Measurements from ENCODE around the gene CCDC178.

CCDC178 gene

DNA sequence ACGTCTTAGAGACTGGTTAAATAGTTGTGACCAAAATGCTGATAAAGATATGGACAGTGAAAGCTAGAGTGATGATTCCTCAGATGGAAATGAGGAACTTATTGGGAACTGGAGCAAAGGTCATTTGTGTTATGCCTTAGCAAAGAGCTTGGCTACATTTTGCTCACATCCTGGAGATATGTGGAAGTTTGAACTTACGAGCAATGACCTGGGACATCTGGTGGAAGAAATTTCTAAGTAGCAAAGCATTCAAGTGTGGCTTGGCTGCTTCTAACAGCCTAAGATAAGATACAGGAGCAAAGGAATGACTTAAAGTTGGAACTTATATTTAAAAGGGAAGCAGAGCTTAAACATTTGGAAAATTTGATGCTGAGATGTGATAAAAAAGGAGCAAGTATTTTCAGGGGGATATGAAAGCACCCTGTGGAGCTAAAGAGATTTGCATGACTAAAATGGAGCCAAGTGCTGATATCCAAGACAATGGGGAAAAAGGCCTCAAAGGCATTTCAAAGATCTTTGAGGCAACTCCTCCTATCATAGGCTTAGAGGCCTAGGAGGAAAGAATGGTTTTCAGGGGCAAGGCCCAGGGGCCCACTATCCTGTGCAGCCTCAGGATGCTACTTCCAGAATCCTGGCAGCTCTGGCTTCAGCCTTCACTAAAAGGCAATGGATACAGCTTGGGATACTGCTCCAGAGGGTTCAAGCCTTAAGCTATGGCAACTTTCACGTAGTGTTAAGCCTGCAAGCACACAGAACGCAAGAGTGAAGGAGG lies 543.6 kb downstream of the CCDC178 start:
- no peaks in the 10 kb centered on the region for H3K27me3 ChIP-seq (ENCODE audit: control insufficient read depth, insufficient read depth, low read length, poor library complexity, severe bottlenecking)
- no peak overlapping the region for H3K4me3 ChIP-seq (ENCODE audit: insufficient read depth, low read depth, low read length)
- H3K27ac ChIP-seq (ENCODE audit: insufficient read depth, low read depth, low read length, poor library complexity, severe bottlenecking) = no peak overlapping the region
- H3K36me3 ChIP-seq (ENCODE audit: control insufficient read depth, insufficient read depth, low read length) = no peaks in the 10 kb centered on the region
- no peaks in the 10 kb centered on the region for H3K4me1 ChIP-seq (ENCODE audit: control insufficient read depth, insufficient read depth, low read length)
- H3K9me3 ChIP-seq (ENCODE audit: control insufficient read depth, low read length) = no peaks in the 10 kb centered on the region
- 70 to 74% methylated on average over 4 of the region's 4 CpGs for WGBS, 2 experiments

DNA sequence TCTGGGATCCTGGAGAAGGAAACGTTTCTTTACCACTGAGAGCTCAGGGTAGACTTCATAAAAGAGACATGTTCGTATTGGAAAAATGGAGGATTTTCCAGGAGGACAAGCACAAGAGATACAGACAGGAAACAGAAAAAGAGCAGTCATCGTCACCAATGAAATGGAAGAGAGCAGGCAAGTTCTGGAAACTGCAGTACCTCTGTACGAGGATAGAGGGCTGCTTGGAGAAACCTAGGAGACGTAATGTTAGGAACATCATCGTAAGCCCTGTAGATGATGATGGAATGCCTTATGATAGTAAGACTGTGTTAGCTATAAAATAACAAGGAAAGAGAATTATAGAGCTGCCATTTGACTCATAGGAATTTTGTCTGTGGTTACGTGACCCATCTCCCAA lies 546.6 kb downstream of the CCDC178 start:
- WGBS, 2 experiments = 90 to 93% methylated on average over 7 of the region's 7 CpGs
- no peak overlapping the region for H3K4me3 ChIP-seq (ENCODE audit: insufficient read depth, low read depth, low read length)
- H3K4me1 ChIP-seq (ENCODE audit: control insufficient read depth, insufficient read depth, low read length) = peaks cover 3% of the 10 kb centered on the region
- no peaks in the 10 kb centered on the region for H3K36me3 ChIP-seq (ENCODE audit: control insufficient read depth, insufficient read depth, low read length)
- no peaks in the 10 kb centered on the region for H3K27me3 ChIP-seq (ENCODE audit: control insufficient read depth, insufficient read depth, low read length, poor library complexity, severe bottlenecking)
- no peaks in the 10 kb centered on the region for H3K9me3 ChIP-seq (ENCODE audit: control insufficient read depth, low read length)
- H3K27ac ChIP-seq (ENCODE audit: insufficient read depth, low read depth, low read length, poor library complexity, severe bottlenecking) = no peak overlapping the region

DNA sequence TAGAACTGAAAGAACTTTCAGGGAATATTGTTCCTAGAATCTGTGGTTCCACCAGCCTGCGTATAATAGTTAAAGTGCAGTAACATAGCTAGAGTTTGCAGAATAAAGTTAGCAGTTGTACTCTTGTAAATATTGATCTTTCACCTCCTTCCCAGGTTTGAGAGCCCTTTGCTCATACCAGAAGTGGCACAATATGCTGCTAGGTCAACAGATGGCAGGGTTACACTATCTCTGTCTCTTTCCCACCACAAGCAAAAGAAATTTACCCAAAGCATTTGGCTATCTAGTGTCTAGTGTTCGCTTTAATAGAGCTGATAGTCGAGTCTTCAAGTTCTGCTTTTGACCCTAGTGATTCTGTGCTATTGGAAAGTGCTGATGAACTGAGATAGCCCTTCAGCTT lies 548.7 kb downstream of the CCDC178 start:
- no peak overlapping the region for H3K27ac ChIP-seq (ENCODE audit: insufficient read depth, low read depth, low read length, poor library complexity, severe bottlenecking)
- H3K36me3 ChIP-seq (ENCODE audit: control insufficient read depth, insufficient read depth, low read length) = no peaks in the 10 kb centered on the region
- H3K9me3 ChIP-seq (ENCODE audit: control insufficient read depth, low read length) = no peaks in the 10 kb centered on the region
- peaks cover 3% of the 10 kb centered on the region for H3K4me1 ChIP-seq (ENCODE audit: control insufficient read depth, insufficient read depth, low read length)
- 91% methylated on average over 3 of the region's 3 CpGs for whole genome bisulfite sequencing, 2 experiments
- no peaks in the 10 kb centered on the region for H3K27me3 ChIP-seq (ENCODE audit: control insufficient read depth, insufficient read depth, low read length, poor library complexity, severe bottlenecking)
- H3K4me3 ChIP-seq (ENCODE audit: insufficient read depth, low read depth, low read length) = no peak overlapping the region

DNA sequence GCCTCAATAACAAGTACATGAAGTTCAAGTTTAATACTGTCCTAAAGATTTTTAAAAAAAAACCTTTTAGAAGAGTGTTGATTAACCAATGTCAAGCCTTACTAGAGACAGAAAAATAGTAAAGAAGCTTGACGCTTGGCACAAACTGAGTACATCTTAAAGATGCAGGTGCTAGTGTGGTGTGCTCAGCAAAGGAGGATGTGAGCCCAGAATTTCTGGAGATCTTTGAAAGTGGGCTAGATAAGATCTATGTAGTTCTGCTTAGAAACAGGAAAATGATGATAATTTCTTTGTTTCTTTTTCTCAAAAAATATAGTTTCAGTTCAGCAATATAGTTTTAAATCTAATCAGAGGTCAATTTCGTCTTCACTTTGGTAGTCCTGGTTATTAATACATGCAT lies 549.4 kb downstream of the CCDC178 start:
- no peaks in the 10 kb centered on the region for H3K36me3 ChIP-seq (ENCODE audit: control insufficient read depth, insufficient read depth, low read length)
- no peak overlapping the region for H3K27ac ChIP-seq (ENCODE audit: insufficient read depth, low read depth, low read length, poor library complexity, severe bottlenecking)
- H3K4me3 ChIP-seq (ENCODE audit: insufficient read depth, low read depth, low read length) = no peak overlapping the region
- H3K4me1 ChIP-seq (ENCODE audit: control insufficient read depth, insufficient read depth, low read length) = peaks cover 3% of the 10 kb centered on the region
- 91 to 96% methylated on average over 1 to 2 of the region's 2 CpGs for WGBS, 2 experiments
- H3K27me3 ChIP-seq (ENCODE audit: control insufficient read depth, insufficient read depth, low read length, poor library complexity, severe bottlenecking) = no peaks in the 10 kb centered on the region
- H3K9me3 ChIP-seq (ENCODE audit: control insufficient read depth, low read length) = no peaks in the 10 kb centered on the region

DNA sequence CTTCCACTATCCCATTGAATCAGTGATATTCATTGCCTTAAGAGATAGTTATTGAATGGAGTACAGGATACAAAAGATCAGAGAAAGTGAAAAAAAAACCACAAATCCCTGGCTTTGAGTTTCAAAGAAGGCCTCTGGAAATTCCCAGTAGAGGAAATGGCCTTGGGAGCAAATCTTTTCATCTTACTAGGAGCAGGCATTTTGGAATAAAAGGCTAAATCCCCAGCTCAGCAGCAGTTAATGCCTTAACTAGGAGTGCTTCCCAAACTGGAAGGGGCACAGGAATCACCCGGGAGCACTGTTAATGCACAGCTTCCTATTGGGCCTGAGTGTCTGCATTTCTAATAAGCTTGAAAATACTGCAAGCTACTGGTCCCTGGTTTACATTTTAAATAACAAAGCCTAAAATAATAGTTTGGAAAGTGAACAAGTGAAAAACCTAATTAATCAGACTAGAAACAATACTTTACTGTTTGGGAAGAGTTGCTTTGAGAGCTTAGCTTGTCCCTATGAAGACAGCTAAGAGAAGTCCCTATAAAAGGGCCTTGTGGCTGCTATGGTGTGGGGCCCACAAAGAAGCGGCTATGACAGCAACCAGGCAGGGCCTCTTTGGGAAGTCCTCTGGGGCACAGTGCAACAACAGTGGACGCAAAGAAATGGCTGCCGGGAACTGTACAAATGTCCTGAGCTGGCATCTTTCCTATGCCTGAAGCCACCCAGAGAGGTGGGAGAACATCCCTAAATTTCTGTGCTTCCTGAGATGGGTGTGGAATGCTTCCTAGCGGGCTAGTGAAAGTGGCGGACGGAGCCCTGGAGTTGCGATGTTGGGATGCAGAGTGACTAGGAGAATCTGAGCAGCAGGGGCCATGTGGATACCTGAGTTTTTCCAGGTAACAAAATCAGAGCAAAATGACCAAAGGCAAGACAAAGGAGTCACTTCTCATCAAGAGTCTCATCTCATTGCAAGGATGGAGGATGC lies 550.6 kb downstream of the CCDC178 start:
- peak overlapping the region; percentile 19 for H3K27ac ChIP-seq (ENCODE audit: insufficient read depth, low read depth, low read length, poor library complexity, severe bottlenecking)
- no peaks in the 10 kb centered on the region for H3K9me3 ChIP-seq (ENCODE audit: control insufficient read depth, low read length)
- H3K27me3 ChIP-seq (ENCODE audit: control insufficient read depth, insufficient read depth, low read length, poor library complexity, severe bottlenecking) = no peaks in the 10 kb centered on the region
- H3K4me3 ChIP-seq (ENCODE audit: insufficient read depth, low read depth, low read length) = no peak overlapping the region
- peaks cover 3% of the 10 kb centered on the region for H3K4me1 ChIP-seq (ENCODE audit: control insufficient read depth, insufficient read depth, low read length)
- no peaks in the 10 kb centered on the region for H3K36me3 ChIP-seq (ENCODE audit: control insufficient read depth, insufficient read depth, low read length)
- 75 to 76% methylated on average over 8 of the region's 8 CpGs for WGBS, 2 experiments

DNA sequence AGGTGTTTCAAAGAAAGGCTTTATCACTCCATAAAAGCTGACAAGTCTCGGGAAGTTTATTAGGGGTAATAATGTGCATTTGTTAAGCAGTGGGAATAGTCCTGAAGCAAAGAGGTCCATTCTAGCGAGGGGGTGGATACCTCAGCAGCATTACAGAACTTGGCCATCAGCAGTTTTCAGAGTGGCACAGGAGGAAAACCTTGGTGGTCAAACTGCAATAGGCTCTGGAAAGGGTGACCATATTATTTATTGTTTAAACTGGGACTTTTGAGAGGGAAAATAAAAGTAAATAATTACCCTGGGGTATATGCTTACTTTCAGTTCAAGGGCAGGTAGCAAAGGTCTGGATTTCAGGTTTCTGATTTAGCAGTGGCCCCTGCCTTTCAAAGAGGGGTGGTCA lies 552.2 kb downstream of the CCDC178 start:
- Histone ChIP-seq H3K4me3 (ENCODE audit: insufficient read depth, low read depth, low read length) (no peak overlapping the region), H3K27me3 (ENCODE audit: control insufficient read depth, insufficient read depth, low read length, poor library complexity, severe bottlenecking) (no peaks in the 10 kb centered on the region), H3K9me3 (ENCODE audit: control insufficient read depth, low read length) (no peaks in the 10 kb centered on the region), H3K27ac (ENCODE audit: insufficient read depth, low read depth, low read length, poor library complexity, severe bottlenecking) (no peak overlapping the region), H3K36me3 (ENCODE audit: control insufficient read depth, insufficient read depth, low read length) (no peaks in the 10 kb centered on the region), H3K4me1 (ENCODE audit: control insufficient read depth, insufficient read depth, low read length) (peaks cover 3% of the 10 kb centered on the region)
- 86 to 87% methylated on average over 2 of the region's 2 CpGs for WGBS, 2 experiments
